Neutrophil (primary cell): ENCODE data around the gene NUP214.

Experiments
- H3K27ac ChIP-seq: fragments of 200-600 bp; sonication (generic); 2 replicates; pipeline ENCODE4 v1.5.1; 2016; ENCODE audit warnings: mild to moderate bottlenecking, moderate library complexity
- H3K27me3 ChIP-seq: fragments of 200-600 bp; sonication (generic); 2 replicates; pipeline ENCODE4 v1.6.0; 2016; ENCODE audit warnings: mild to moderate bottlenecking
- H3K36me3 ChIP-seq: fragments of 200-600 bp; sonication (generic); 2 replicates; pipeline ENCODE4 v1.5.1; 2017
- H3K4me1 ChIP-seq, 2 experiments: fragments of 200-600 bp in 1 of 2; sonication (generic) in 1 of 2; 1 replicate in 1 of 2; 2 replicates in 1 of 2; pipeline versions ENCODE4 v1.5.1 to v1.6.1; 2013 to 2016; ENCODE audit warnings: low read depth in 1 of 2, low read length in 1 of 2, mild to moderate bottlenecking in 1 of 2, moderate library complexity in 1 of 2; ENCODE audit not compliant: control insufficient read depth in 1 of 2, insufficient read depth in 1 of 2
- H3K4me3 ChIP-seq, 2 experiments: fragments of 200-600 bp in 1 of 2; sonication (generic) in 1 of 2; 1 replicate in 1 of 2; 2 replicates in 1 of 2; pipeline ENCODE4 v1.5.1; 2013 to 2016; ENCODE audit warnings: low read depth in 1 of 2, low read length in 1 of 2, mild to moderate bottlenecking in 1 of 2, moderate library complexity in 1 of 2
- H3K9me3 ChIP-seq: fragments of 200-600 bp; sonication (generic); 2 replicates; pipeline ENCODE4 v1.5.1; 2016
- CTCF ChIP-seq: fragments of 200-600 bp; sonication (generic); IDR thresholded peaks from 2 replicates; pipeline ENCODE4 v1.5.1; 2016; ENCODE audit warnings: antibody characterized with exemption

The NUP214 gene

GRCh38 chr9:131179561-131180219 lies 54.3 kb downstream of the NUP214 start:
- no peaks in the 10 kb centered on the region for H3K4me1 ChIP-seq
- peaks cover 70% of the 10 kb centered on the region for H3K36me3 ChIP-seq

GRCh38 chr9:131180454-131180853 lies 55.1 kb downstream of the NUP214 start:
- H3K9me3 ChIP-seq, result no peaks in the 10 kb centered on the region
- no peaks in the 10 kb centered on the region for H3K27me3 ChIP-seq
- peaks cover 63% of the 10 kb centered on the region for H3K36me3 ChIP-seq
- no peak overlapping the region for H3K27ac ChIP-seq
- H3K4me3 ChIP-seq, result no peak overlapping the region
- no peaks in the 10 kb centered on the region for H3K4me1 ChIP-seq
- TF ChIP-seq CTCF, result no peak

More at GRCh38 chr9:131179561-131180219, 54.3 kb downstream of the NUP214 start:
- no peaks in the 10 kb centered on the region for H3K9me3 ChIP-seq
- H3K4me3 ChIP-seq, result no peak overlapping the region
- H3K27ac ChIP-seq, result no peak overlapping the region
- H3K27me3 ChIP-seq, result no peaks in the 10 kb centered on the region
- no peak for TF ChIP-seq CTCF

GRCh38 chr9:131181091-131181681 lies 55.8 kb downstream of the NUP214 start:
- TF ChIP-seq CTCF, result no peak
- Histone ChIP-seq H3K9me3 (no peaks in the 10 kb centered on the region), H3K4me3 (no peak overlapping the region), H3K27me3 (no peaks in the 10 kb centered on the region), H3K27ac (no peak overlapping the region), H3K4me1 (no peaks in the 10 kb centered on the region), H3K36me3 (peaks cover 59% of the 10 kb centered on the region)

GRCh38 chr9:131185924-131186323 lies 60.5 kb downstream of the NUP214 start:
- Histone ChIP-seq H3K4me1 (no peaks in the 10 kb centered on the region), H3K9me3 (no peaks in the 10 kb centered on the region), H3K27ac (no peak overlapping the region), H3K36me3 (peaks cover 64% of the 10 kb centered on the region), H3K27me3 (no peaks in the 10 kb centered on the region), H3K4me3 (no peak overlapping the region)
- no peak for TF ChIP-seq CTCF

GRCh38 chr9:131186622-131187021 lies 61.2 kb downstream of the NUP214 start:
- H3K9me3 ChIP-seq, result no peaks in the 10 kb centered on the region
- no peaks in the 10 kb centered on the region for H3K27me3 ChIP-seq
- peaks cover 66% of the 10 kb centered on the region for H3K36me3 ChIP-seq
- no peak overlapping the region for H3K4me3 ChIP-seq
- H3K4me1 ChIP-seq, result no peaks in the 10 kb centered on the region
- H3K27ac ChIP-seq, result no peak overlapping the region
- no peak for TF ChIP-seq CTCF
